PFSK-1 (cell line): Measurements from ENCODE around the gene SPACDR. TPM values are rescaled to one million over a fixed set of nuclear protein-coding genes. Genes with fewer than 3 reads are reported as not detected.

Experiments
- FOXP2 ChIP-seq: optimal IDR thresholded peaks from 2 replicates; pipeline ENCODE3; 2011; ENCODE audit warnings: borderline replicate concordance, control low read depth, inconsistent platforms; ENCODE audit not compliant: insufficient read depth; ENCODE audit errors: extremely low read length, extremely low read depth
- POLR2AphosphoS5 ChIP-seq: IDR thresholded peaks from 2 replicates; pipeline ENCODE4 v1.6.1; 2012; ENCODE audit warnings: low read depth, mild to moderate bottlenecking, control low read depth, low read length, moderate library complexity
- SIN3A ChIP-seq: IDR thresholded peaks from 2 replicates; pipeline ENCODE4 v1.6.1; 2012; ENCODE audit warnings: mild to moderate bottlenecking, low read length, moderate library complexity, borderline replicate concordance; ENCODE audit not compliant: insufficient read depth
- TAF1 ChIP-seq: IDR thresholded peaks from 2 replicates; pipeline ENCODE4 v1.6.1; 2012; ENCODE audit warnings: low read length, control low read depth, borderline replicate concordance; ENCODE audit not compliant: insufficient read depth
- polyA plus RNA-seq: library from polyadenylated mRNA; unstranded; fragments of >200 nt; gene quantifications from one replicate; pipeline ENCODE4 v1.2.1, GENCODE V29; 2012; ENCODE audit warnings: low read depth, missing spikeins; ENCODE audit not compliant: insufficient read length
- TF ChIP-seq, protein P1 (sequence below), 2 experiments: IDR thresholded peaks; 2 replicates each; pipeline versions ENCODE4 v1.6.1 to v1.8.0; 2011 to 2012; ENCODE audit warnings: low read depth in 2 of 2, low read length in 2 of 2, control low read depth in 1 of 2, inconsistent platforms in 1 of 2, mild to moderate bottlenecking in 1 of 2, moderate library complexity in 1 of 2; ENCODE audit not compliant: insufficient read depth in 1 of 2

The SPACDR gene, protein sequence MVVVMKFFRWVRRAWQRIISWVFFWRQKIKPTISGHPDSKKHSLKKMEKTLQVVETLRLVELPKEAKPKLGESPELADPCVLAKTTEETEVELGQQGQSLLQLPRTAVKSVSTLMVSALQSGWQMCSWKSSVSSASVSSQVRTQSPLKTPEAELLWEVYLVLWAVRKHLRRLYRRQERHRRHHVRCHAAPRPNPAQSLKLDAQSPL
- polyA plus RNA-seq: 8.2 TPM

DNA sequence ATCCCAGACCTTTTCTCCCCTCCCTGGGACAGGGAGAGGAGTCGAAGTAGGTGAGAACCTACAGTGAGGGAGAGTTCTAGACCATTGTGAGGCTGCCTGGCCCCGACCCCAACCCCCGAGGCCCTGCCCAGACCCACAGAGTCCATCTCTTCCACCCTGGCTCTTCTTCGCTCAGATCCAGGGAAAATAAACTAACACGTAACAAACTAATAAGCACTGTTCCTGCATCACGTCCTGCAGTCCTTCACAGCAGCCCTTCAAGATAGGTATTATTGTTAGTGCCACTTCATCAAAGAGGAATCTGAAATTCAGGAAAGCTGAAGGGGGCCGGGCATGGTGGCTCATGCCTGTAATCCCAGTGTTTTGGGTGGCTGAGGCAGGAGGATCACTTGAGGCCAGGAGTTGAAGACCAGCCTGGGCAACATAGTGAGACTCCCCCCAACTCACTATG is at the start of gene SPACDR:
SPACDR (minus strand) TSS at position 51 of the 451 bp plus-strand sequence. CDS start 235 bp downstream, outside the sequence.
- TF ChIP-seq, protein P1, sequence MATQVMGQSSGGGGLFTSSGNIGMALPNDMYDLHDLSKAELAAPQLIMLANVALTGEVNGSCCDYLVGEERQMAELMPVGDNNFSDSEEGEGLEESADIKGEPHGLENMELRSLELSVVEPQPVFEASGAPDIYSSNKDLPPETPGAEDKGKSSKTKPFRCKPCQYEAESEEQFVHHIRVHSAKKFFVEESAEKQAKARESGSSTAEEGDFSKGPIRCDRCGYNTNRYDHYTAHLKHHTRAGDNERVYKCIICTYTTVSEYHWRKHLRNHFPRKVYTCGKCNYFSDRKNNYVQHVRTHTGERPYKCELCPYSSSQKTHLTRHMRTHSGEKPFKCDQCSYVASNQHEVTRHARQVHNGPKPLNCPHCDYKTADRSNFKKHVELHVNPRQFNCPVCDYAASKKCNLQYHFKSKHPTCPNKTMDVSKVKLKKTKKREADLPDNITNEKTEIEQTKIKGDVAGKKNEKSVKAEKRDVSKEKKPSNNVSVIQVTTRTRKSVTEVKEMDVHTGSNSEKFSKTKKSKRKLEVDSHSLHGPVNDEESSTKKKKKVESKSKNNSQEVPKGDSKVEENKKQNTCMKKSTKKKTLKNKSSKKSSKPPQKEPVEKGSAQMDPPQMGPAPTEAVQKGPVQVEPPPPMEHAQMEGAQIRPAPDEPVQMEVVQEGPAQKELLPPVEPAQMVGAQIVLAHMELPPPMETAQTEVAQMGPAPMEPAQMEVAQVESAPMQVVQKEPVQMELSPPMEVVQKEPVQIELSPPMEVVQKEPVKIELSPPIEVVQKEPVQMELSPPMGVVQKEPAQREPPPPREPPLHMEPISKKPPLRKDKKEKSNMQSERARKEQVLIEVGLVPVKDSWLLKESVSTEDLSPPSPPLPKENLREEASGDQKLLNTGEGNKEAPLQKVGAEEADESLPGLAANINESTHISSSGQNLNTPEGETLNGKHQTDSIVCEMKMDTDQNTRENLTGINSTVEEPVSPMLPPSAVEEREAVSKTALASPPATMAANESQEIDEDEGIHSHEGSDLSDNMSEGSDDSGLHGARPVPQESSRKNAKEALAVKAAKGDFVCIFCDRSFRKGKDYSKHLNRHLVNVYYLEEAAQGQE (IDR thresholded peaks at IDR 0.05; ENCODE audit: insufficient read depth in 1 of 2, low read depth in 2 of 2, low read length in 2 of 2): no peak
- TF ChIP-seq FOXP2 (no peak), POLR2AphosphoS5 (no peak)

DNA sequence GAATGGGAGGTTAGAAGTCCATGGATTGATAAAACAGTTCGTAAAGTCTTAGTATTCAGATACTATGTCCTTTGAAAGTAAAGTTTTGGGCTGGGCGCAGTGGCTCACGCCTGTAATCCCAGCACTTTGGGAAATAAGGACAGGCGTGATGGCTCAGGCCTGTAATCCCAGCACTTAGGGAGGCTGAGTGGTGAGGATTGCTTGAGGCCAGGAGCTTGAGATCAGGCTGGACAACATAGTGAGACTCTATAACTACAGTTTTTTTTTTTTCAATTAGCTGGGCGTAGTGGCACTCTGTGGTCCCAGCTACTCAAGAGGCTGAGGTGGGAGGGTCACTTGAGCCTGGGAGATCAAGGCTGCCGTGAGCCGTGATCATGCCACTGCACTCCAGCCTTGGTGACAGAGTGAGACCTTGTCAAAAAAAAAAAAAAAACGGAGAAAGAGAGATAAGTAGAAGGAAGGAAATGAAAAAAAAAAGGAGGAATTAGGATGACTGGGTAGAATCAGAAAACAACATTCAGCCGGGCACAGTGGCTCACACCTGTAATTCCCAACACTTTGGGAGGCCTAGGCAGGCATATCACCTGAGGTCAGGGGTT is 49.3 kb upstream of the SPACDR start:
- TF ChIP-seq FOXP2 (no peak), TAF1 (no peak), POLR2AphosphoS5 (no peak), SIN3A (no peak)
- TF ChIP-seq, protein P1 (IDR thresholded peaks at IDR 0.05; ENCODE audit: insufficient read depth in 1 of 2, low read depth in 2 of 2, low read length in 2 of 2): no peak

DNA sequence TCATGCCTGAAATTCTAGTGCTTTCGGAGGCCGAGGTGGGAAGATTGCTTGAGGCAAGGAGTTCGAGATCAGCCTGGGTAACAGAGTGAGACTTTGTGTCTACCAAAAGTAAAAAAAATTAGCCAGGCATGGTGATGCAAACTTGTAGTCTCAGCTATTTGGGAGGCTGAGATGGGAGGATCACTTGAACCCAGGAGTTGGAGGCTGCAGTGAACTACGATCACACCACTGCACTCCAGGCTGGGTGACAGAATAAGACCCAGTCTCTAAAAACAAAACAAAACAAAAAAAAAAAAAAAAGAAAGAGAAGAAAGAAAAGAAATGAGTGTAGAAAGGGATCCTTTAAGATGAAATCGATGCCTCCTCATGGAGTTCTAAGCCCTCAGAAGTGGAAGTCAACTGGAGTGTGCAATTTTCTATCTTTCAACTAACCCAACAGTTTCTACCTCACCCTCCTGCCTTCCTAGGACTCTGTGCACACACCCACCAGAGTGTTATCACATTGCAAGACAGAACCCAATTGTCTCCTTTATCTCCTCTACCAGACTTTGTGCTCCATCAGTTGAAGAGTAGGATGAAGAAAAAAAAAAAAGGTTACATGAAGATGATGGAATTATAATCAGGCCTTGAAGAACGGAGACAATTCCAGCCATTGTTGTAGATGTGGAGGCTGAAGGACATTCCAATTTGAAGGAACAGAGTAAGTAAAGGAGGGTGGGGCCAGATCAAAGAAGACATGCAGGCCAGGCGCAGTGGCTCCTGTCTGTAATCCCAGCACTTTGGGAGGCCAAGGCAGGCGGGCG is 46.6 kb upstream of the SPACDR start:
- TF ChIP-seq, protein P1 (IDR thresholded peaks at IDR 0.05; ENCODE audit: insufficient read depth in 1 of 2, low read depth in 2 of 2, low read length in 2 of 2): no peak
- TF ChIP-seq POLR2AphosphoS5 (no peak), FOXP2 (no peak), SIN3A (no peak), TAF1 (no peak)

DNA sequence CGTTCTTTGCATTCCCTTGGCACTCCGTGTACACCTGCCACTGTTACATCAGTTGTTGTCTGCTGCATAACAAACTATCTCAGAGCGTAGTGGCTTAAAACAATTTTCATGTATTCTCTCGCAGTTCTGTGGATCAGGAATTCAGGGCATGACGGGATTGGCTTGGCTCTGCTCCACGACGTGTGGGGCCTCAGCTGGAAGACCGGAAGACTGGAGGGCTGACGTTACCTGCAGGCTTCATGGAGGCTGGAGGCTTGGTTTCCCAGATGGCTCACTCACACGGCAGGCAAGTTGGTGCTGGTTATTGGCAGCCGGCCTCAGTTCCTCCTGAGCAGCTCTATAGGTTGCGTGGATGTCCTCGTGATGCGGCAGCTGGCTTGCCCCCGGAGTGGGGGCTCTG is 45.2 kb upstream of the SPACDR start:
- TF ChIP-seq FOXP2 (peak; percentile 81), POLR2AphosphoS5 (no peak), TAF1 (no peak)
- TF ChIP-seq, protein P1 (IDR thresholded peaks at IDR 0.05; ENCODE audit: insufficient read depth in 1 of 2, low read depth in 2 of 2, low read length in 2 of 2): no peak
